ENCODE data around the gene CDH10. TPM values are rescaled to one million over a fixed set of nuclear protein-coding genes. Genes with fewer than 3 reads are reported as not detected.

CDH10 gene
- total RNA-seq, 1 experiment from 2014 or later, result 8.6 TPM

- DNase-seq (ENCODE audit: extremely low read depth, low read depth), result no peak
These were observed 37.8 kb downstream of the CDH10 start for GRCh38 chr5:24606971-24607370.

- DNase-seq (ENCODE audit: extremely low read depth, low read depth), result no peak
These were observed 42.6 kb downstream of the CDH10 start for GRCh38 chr5:24602188-24602587.

- no peak for DNase-seq (ENCODE audit: extremely low read depth, low read depth)
These were observed 45.8 kb downstream of the CDH10 start for GRCh38 chr5:24598956-24599355.

- DNase-seq (ENCODE audit: extremely low read depth, low read depth), result no peak
These were observed 49.4 kb downstream of the CDH10 start for GRCh38 chr5:24595329-24595728.

- no peak for DNase-seq (ENCODE audit: extremely low read depth, low read depth)
These were observed 53.4 kb downstream of the CDH10 start for GRCh38 chr5:24591426-24591825.

GRCh38 chr5:24589566-24589965, 55.2 kb downstream of the CDH10 start:
- DNase-seq (ENCODE audit: extremely low read depth, low read depth), result no peak

GRCh38 chr5:24585751-24586150, 59.0 kb downstream of the CDH10 start:
- DNase-seq (ENCODE audit: extremely low read depth, low read depth), result peak; percentile 68

- DNase-seq (ENCODE audit: extremely low read depth, low read depth), result no peak
These were observed 73.5 kb downstream of the CDH10 start for GRCh38 chr5:24571302-24571701.

- DNase-seq (ENCODE audit: extremely low read depth, low read depth), result no peak
These were observed 77.8 kb downstream of the CDH10 start for GRCh38 chr5:24566933-24567332.

- DNase-seq (ENCODE audit: extremely low read depth, low read depth), result no peak
These were observed 89.5 kb downstream of the CDH10 start for GRCh38 chr5:24555229-24555628.

- no peak for DNase-seq (ENCODE audit: extremely low read depth, low read depth)
These were observed 97.6 kb downstream of the CDH10 start for GRCh38 chr5:24547132-24547531.

GRCh38 chr5:24539613-24540012, 105.2 kb downstream of the CDH10 start:
- no peak for DNase-seq (ENCODE audit: extremely low read depth, low read depth)

GRCh38 chr5:24538346-24538745, 106.4 kb downstream of the CDH10 start:
- DNase-seq (ENCODE audit: extremely low read depth, low read depth), result no peak

GRCh38 chr5:24535646-24536045, 109.1 kb downstream of the CDH10 start:
- DNase-seq (ENCODE audit: extremely low read depth, low read depth), result peak; percentile 33

- no peak for DNase-seq (ENCODE audit: extremely low read depth, low read depth)
These were observed 113.9 kb downstream of the CDH10 start for GRCh38 chr5:24530906-24531305.

GRCh38 chr5:24525414-24525813, 119.4 kb downstream of the CDH10 start:
- DNase-seq (ENCODE audit: extremely low read depth, low read depth), result no peak

- DNase-seq (ENCODE audit: extremely low read depth, low read depth), result no peak
These were observed 132.4 kb downstream of the CDH10 start for GRCh38 chr5:24512423-24512822.

- DNase-seq (ENCODE audit: extremely low read depth, low read depth), result no peak
These were observed 134.2 kb downstream of the CDH10 start for GRCh38 chr5:24510523-24510988.

- DNase-seq (ENCODE audit: extremely low read depth, low read depth), result no peak
These were observed 134.8 kb downstream of the CDH10 start for GRCh38 chr5:24509943-24510342.

- DNase-seq (ENCODE audit: extremely low read depth, low read depth), result no peak
These were observed 139.5 kb downstream of the CDH10 start for GRCh38 chr5:24505258-24505657.

GRCh38 chr5:24497591-24498157, 147.1 kb downstream of the CDH10 start:
- DNase-seq (ENCODE audit: extremely low read depth, low read depth), result no peak

GRCh38 chr5:24497145-24497544, 147.6 kb downstream of the CDH10 start:
- no peak for DNase-seq (ENCODE audit: extremely low read depth, low read depth)

GRCh38 chr5:24496268-24496667, 148.5 kb downstream of the CDH10 start:
- no peak for DNase-seq (ENCODE audit: extremely low read depth, low read depth)

Measured in NCI-H460 (cell line).